Astrocyte (in vitro differentiated cells and primary cell): ENCODE measurements around the gene EXOC6B. TPM values are rescaled to one million over a fixed set of nuclear protein-coding genes. Genes with fewer than 3 reads are reported as not detected.

ENCODE experiments used
- DNase-seq: peaks from one replicate; pipeline ENCODE4 v3.0.0-alpha.2; 2010; ENCODE audit warnings: low read depth
- FAIRE-seq: peaks from 2 replicates; lab custom pipeline; 2011; peaks lifted over from hg19 to GRCh38; lab: Jason Lieb, UNC
- H2AFZ ChIP-seq: 2 replicates; pipeline ENCODE4 v1.6.0; 2012; ENCODE audit warnings: low read depth, low read length, inconsistent platforms
- H3K27ac ChIP-seq: 2 replicates; pipeline ENCODE4 v1.5.1; 2011; ENCODE audit warnings: low read depth, low read length, inconsistent platforms
- H3K27me3 ChIP-seq: 2 replicates; pipeline ENCODE4 v1.6.0; 2011; ENCODE audit warnings: low read length, inconsistent platforms; ENCODE audit not compliant: insufficient read depth
- H3K36me3 ChIP-seq: 2 replicates; pipeline ENCODE4 v1.5.1; 2011; ENCODE audit warnings: low read length, inconsistent platforms; ENCODE audit not compliant: insufficient read depth
- H3K4me1 ChIP-seq: 2 replicates; pipeline ENCODE4 v1.5.1; 2011; ENCODE audit warnings: low read length, inconsistent platforms; ENCODE audit not compliant: insufficient read depth
- H3K4me2 ChIP-seq: 2 replicates; pipeline ENCODE4 v1.6.0; 2012; ENCODE audit warnings: low read length, inconsistent platforms
- H3K4me3 ChIP-seq: 2 replicates; pipeline ENCODE4 v1.5.1; 2011; ENCODE audit warnings: low read depth, mild to moderate bottlenecking, low read length, inconsistent platforms; ENCODE audit not compliant: insufficient read depth
- H3K79me2 ChIP-seq: 2 replicates; pipeline ENCODE4 v1.6.0; 2012; ENCODE audit warnings: mild to moderate bottlenecking, low read length, inconsistent platforms; ENCODE audit not compliant: insufficient read depth
- H3K9ac ChIP-seq: 2 replicates; pipeline ENCODE4 v1.6.0; 2012; ENCODE audit warnings: mild to moderate bottlenecking, low read length, inconsistent platforms
- H3K9me3 ChIP-seq: 2 replicates; pipeline ENCODE4 v1.5.1; 2012; ENCODE audit warnings: low read depth, mild to moderate bottlenecking, low read length, inconsistent platforms; ENCODE audit not compliant: insufficient read depth
- H4K20me1 ChIP-seq: 2 replicates; pipeline ENCODE4 v1.6.0; 2012; ENCODE audit warnings: low read length, inconsistent platforms; ENCODE audit not compliant: insufficient read depth
- H3K27ac Mint-ChIP-seq: one replicate; pipeline ENCODE4 v1.8.0; 2021; ENCODE audit warnings: mild to moderate bottlenecking, mixed read lengths; ENCODE audit not compliant: unreplicated experiment
- H3K27me3 Mint-ChIP-seq: one replicate; pipeline ENCODE4 v1.8.0; 2021; ENCODE audit warnings: low read depth, mixed read lengths; ENCODE audit not compliant: unreplicated experiment
- H3K36me3 Mint-ChIP-seq: one replicate; pipeline ENCODE4 v1.8.0; 2021; ENCODE audit warnings: low read depth, mixed read lengths; ENCODE audit not compliant: unreplicated experiment
- H3K4me1 Mint-ChIP-seq: one replicate; pipeline ENCODE4 v1.8.0; 2021; ENCODE audit warnings: low read depth, mixed read lengths; ENCODE audit not compliant: unreplicated experiment
- H3K4me3 Mint-ChIP-seq: one replicate; pipeline ENCODE4 v1.8.0; 2021; ENCODE audit warnings: mild to moderate bottlenecking, moderate library complexity, mixed read lengths; ENCODE audit not compliant: unreplicated experiment
- H3K9me3 Mint-ChIP-seq: one replicate; pipeline ENCODE4 v1.8.0; 2021; ENCODE audit warnings: mild to moderate bottlenecking, mixed read lengths; ENCODE audit not compliant: unreplicated experiment
- CTCF ChIP-seq: IDR thresholded peaks from 2 replicates; pipeline ENCODE4 v1.5.1; 2011; ENCODE audit warnings: low read depth, mild to moderate bottlenecking, inconsistent platforms, low read length, moderate library complexity; ENCODE audit not compliant: insufficient read depth
- EZH2 ChIP-seq: IDR thresholded peaks from 2 replicates; pipeline ENCODE4 v1.6.1; 2012; ENCODE audit warnings: mild to moderate bottlenecking, low read length, inconsistent platforms; ENCODE audit not compliant: insufficient read depth
- total RNA-seq: library from RNA; stranded (reverse); gene quantifications from 2 replicates; pipeline ENCODE4 v1.2.1, GENCODE V29; 2021

The EXOC6B gene
- total RNA-seq, 1 donor from 2014 or later = 31.8 TPM

GRCh38 chr2:72145658-72146329, 680.0 kb downstream of the EXOC6B start:
- Histone ChIP-seq H3K4me3 (no peak overlapping the region), H3K27me3 (peaks cover 60% of the 10 kb centered on the region), H3K79me2 (no peaks in the 10 kb centered on the region), H4K20me1 (peaks cover 3% of the 10 kb centered on the region), H3K4me1 (peaks cover 37% of the 10 kb centered on the region), H3K27ac (no peak overlapping the region), H3K9ac (no peak overlapping the region), H3K4me2 (peak overlapping the region; percentile 72), H2AFZ (no peak overlapping the region), H3K9me3 (peaks cover 4% of the 10 kb centered on the region), H3K36me3 (no peaks in the 10 kb centered on the region)
- H3K4me3 Mint-ChIP-seq = peak overlapping the region; percentile 72
- TF ChIP-seq CTCF (no peak), EZH2 (no peak)
- no peak for FAIRE-seq
- H3K4me1 Mint-ChIP-seq = peaks cover 8% of the 10 kb centered on the region
- DNase-seq = no peak
- H3K27me3 Mint-ChIP-seq = peaks cover 71% of the 10 kb centered on the region
- H3K36me3 Mint-ChIP-seq = no peaks in the 10 kb centered on the region
- H3K27ac Mint-ChIP-seq = peak overlapping the region; percentile 89
- peaks cover 10% of the 10 kb centered on the region for H3K9me3 Mint-ChIP-seq

- H3K9me3 Mint-ChIP-seq = peaks cover 10% of the 10 kb centered on the region
- Histone ChIP-seq H2AFZ (no peak overlapping the region), H3K27me3 (peaks cover 60% of the 10 kb centered on the region), H3K9me3 (peaks cover 4% of the 10 kb centered on the region), H3K4me2 (peak overlapping the region; percentile 72), H3K36me3 (no peaks in the 10 kb centered on the region), H3K4me1 (peaks cover 37% of the 10 kb centered on the region), H4K20me1 (peaks cover 3% of the 10 kb centered on the region), H3K4me3 (no peak overlapping the region), H3K79me2 (no peaks in the 10 kb centered on the region), H3K27ac (no peak overlapping the region), H3K9ac (no peak overlapping the region)
- no peaks in the 10 kb centered on the region for H3K36me3 Mint-ChIP-seq
- no peak for DNase-seq
- H3K4me1 Mint-ChIP-seq = peaks cover 7% of the 10 kb centered on the region
- TF ChIP-seq CTCF (no peak), EZH2 (peak; percentile 67)
- no peak for FAIRE-seq
- peak overlapping the region; percentile 72 for H3K4me3 Mint-ChIP-seq
- peak overlapping the region; percentile 89 for H3K27ac Mint-ChIP-seq
- peaks cover 67% of the 10 kb centered on the region for H3K27me3 Mint-ChIP-seq
These were observed 680.6 kb downstream of the EXOC6B start for GRCh38 chr2:72145289-72145657.

- H3K27ac Mint-ChIP-seq = no peak overlapping the region
- peaks cover 10% of the 10 kb centered on the region for H3K9me3 Mint-ChIP-seq
- no peaks in the 10 kb centered on the region for H3K36me3 Mint-ChIP-seq
- no peak overlapping the region for H3K4me3 Mint-ChIP-seq
- Histone ChIP-seq H2AFZ (no peak overlapping the region), H4K20me1 (peaks cover 3% of the 10 kb centered on the region), H3K36me3 (no peaks in the 10 kb centered on the region), H3K4me3 (peak overlapping the region; percentile 5), H3K9me3 (peaks cover 4% of the 10 kb centered on the region), H3K9ac (no peak overlapping the region), H3K79me2 (no peaks in the 10 kb centered on the region), H3K27ac (no peak overlapping the region), H3K4me2 (peak overlapping the region; percentile 72), H3K4me1 (peaks cover 32% of the 10 kb centered on the region), H3K27me3 (peaks cover 55% of the 10 kb centered on the region)
- TF ChIP-seq CTCF = no peak
- TF ChIP-seq EZH2 = peak; percentile 99
- peaks cover 63% of the 10 kb centered on the region for H3K27me3 Mint-ChIP-seq
- H3K4me1 Mint-ChIP-seq = peaks cover 3% of the 10 kb centered on the region
- DNase-seq = no peak
- no peak for FAIRE-seq
These were observed 681.1 kb downstream of the EXOC6B start for GRCh38 chr2:72144632-72145288.
